Activated CD4-positive, CD25-positive, alpha-beta regulatory T cell (primary cell): Measurements from ENCODE around the gene GREM2.

Experiments
- DNase-seq, 4 experiments: peaks; one replicate each; lab custom pipeline; 2025; lab: John Stamatoyannopoulos, UW

Gene GREM2

DNA sequence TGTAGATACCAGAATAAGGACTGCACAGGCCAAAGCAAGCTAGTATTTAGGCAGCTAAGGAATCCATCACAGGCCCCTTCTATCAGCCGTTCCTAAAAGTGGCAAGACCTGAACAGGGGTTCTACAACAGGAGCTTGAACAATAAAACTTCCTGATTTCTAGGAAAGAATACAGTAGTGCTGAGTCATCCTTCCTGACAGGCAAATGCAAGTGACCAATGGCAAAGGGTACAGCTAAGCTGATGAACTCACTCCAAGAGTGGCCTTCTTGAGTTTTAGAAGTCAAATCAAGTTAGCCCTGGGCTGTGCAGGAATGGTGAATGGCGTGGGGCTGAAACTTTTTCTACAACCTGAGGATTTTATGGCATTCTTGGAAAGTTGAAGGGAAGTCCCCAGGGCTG is 112.9 kb downstream of the GREM2 start:
- no peak for DNase-seq

DNA sequence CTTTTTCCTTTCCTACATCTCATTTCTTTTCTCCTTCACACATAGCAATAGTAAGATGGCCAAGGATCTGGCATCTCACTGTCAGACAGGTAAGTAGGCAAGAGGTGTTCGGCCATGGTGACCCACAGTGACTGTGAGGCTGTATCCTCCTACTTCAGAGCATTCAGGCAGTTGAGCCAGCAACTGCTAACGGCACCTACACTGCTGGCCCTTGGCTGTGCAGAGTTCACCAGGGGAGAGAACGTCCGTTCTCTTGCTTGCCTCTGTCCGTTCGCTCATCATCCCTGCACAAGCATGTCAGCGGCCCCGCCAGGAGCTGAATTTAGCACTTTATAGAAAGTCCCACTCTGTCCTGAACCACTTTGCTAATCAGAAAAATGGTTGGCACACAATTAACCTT is 113.6 kb downstream of the GREM2 start:
- no peak for DNase-seq

DNA sequence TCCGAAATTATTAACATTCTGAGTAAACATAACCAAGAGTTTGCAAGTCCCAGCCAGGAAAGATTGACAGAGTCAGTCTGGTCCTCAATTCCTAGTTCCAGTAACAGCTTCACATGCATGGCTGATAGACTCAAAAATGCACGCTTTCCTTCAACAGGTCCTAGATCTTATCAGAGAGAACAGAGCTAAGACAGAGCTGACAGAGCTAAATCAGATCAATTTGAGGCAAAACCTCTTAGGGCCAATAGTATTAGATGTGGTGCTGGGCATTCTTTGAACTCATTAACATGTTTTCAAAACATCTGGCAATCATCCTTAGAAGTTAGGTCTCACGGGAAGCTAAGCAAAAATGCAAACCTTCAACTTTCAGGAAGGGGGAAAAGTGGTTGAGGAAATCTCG is 114.0 kb downstream of the GREM2 start:
- no peak for DNase-seq

DNA sequence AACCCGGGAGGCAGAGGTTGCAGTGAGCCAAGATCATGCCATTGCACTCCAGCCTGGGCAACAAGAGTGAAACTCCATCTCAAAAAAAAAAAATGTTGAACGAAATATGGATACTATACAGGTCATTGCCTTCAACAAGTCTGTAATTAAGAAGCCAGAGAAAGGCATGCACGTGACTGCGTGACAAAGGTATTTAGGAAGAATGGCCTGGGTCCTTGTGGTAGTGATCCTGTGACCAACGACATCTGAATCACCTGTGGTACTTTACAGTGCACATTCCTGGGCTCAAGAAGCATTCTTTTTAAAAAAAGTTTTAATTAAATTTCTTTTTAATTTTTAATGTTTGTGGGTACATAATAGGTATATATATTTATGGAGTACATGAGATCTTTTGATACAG is 115.0 kb downstream of the GREM2 start:
- DNase-seq = no peak

DNA sequence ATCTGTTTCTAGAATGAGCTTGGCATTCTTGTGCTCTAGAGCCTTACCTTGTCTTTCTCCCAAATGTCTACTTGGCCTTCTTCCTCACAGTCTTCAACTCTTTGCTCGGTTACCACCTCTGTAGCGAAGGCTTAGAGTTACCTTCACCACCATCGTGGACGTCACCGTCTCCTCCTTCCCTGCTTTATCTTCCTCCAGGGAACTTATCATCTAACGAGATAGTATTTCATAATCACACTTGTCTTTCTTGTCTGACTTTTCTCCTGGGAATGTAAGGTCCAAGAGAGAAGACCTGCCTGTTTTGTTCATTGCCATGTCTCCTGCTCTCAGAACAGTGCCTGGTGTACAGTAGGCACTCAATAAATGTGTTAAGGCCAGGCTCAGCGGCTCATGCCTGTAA is 115.6 kb downstream of the GREM2 start:
- no peak for DNase-seq

DNA sequence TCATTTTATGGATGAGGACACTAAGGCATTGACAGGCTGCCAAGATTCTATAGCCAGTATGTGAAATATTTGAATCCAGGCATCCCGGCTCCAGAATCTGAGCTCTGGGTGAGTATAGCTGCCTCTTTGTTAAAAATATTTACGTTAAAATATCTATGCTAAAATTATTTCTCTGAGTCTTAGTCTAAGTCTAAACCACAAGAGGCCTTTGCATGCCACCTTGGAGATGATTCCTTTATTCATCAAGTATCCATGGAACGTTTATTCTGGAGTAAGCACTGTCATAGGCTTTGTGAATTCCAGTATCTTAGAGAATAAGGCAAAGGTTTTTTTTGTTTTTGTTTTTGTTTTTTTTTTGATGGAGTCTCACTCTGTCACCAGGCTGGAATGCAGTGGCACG is 116.4 kb downstream of the GREM2 start:
- DNase-seq = no peak

DNA sequence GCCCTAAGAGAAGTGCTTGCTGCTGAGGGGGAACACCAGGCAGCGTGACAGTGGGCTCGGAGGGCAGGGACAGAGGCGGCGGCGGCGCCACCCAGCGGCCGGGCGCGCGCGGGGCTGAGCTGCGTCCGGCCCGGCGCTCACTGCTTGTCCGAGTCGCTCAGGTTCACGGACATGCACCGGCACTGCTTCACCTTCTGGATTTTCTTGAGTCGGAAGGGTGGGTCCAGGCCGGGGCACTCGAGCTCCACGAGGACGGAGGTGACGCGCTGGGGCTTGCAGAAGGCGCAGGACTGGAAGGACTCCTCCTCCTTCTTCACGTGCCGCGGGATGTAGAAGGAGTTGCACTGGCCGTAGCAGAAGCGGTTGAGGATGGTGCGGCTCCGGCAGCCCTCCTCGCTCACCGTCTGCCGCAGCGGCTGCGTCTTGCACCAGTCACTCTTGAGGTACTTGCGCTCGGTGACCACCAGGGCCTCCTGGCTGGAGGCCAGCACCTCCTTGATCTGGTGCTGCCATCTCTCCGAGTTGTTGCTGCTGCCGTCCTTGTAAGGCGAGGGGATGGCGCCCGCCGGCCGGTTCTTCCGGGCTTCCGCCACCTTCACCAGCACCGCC is 119.0 kb downstream of the GREM2 start:
- DNase-seq = no peak

DNA sequence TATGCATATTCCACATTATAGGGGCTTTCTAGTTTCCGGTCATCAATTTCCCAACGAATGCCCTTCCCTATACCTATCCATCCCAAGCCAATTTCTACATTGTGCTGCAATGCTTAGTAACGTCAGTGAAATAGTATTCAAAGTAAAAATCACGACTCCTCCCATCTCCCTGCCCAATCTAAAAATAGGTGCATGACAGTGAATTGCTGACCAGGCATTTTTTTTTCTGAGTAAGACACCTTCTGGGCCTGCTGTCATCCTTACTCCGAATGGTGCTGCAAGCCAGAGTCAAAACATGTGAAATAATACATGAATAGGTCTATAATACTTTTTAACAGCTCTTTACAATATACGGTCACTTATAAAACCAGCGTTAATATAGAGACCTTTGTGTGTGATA is 120.2 kb downstream of the GREM2 start:
- DNase-seq = no peak

DNA sequence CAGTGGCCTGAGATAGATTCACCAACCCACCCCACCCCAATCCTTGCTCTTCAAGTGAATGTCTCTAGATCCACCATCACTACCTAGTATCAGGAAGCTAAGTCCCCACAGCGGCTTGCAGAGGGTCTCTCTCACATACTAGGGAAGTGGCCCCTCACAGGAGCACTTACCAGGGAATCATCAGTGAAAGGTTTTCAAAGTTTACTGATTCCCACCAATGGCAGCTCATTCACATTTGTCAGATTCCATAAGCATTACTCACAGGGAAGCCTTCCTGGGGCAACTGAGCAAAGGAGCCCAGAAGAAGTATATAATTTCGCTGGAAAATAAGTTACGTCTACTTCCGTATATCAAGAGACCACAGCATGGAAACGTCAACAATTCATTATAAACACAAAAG is 120.8 kb downstream of the GREM2 start:
- DNase-seq = no peak

DNA sequence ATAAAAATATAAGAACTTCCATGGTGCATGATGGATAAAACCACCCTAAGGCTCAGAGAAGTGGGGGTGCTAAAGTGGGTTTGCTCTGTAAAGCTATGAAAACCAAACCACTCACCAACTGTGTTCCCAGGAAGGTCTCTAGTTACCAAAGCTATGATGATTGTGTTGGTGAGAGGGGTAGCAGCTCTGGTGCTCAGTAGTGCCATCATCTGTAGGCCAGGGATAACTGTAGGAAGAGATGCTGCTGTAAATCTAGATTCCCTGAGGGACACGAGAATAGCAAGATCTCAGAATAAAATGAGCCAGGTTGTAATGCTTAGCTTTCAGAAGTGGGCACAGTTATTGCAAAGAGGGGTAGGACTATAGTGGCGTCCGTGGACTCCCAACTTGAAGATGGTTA is 124.5 kb downstream of the GREM2 start:
- DNase-seq = no peak

DNA sequence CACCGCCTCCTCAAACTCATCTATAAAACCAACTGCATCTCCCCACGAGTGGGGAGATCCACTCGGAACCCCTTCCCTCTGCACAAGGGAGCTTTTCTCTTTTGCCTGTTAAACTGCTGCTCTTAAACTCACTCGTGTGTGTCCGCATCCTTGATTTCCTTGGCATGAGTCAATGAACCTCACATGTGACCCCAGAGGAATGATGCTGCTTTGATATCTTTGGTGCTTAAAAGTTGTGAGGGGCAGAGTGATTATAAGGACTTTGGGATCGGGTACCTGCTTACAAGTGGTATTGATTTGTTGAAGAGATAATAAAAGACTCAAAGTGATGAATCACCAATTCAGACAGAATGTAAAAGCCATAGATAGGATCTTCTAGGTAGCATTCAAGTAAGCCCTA is 125.3 kb downstream of the GREM2 start:
- DNase-seq = no peak

DNA sequence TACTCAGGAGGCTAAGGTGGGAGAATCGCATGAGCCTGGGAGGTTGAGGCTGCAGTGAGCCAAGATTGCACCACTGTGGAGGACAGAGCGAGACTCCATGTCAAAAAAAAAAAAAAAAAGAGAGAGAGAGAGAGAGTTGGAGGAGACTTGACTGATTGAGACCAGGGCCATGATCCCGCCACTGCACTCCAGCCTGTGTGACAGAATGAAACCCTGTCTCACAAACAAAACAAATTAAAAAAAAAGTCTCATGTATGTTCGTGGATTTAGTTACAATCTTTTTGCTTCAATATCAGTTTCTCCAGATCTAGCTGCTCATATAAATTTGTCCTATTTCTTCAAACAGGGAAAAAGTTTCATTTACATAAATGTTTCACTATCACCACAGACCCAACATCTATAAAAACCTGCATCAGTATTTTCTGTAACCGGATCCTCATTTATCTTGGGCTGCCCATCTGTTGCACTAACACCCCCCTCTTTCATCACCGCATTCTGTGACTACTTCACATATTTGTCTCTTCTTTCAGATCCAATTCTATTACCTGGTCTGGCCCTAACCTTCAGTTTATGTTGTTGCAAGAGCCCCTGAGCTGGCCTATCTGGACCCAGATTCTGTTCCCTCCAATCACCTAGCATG is 127.0 kb downstream of the GREM2 start:
- DNase-seq = no peak

DNA sequence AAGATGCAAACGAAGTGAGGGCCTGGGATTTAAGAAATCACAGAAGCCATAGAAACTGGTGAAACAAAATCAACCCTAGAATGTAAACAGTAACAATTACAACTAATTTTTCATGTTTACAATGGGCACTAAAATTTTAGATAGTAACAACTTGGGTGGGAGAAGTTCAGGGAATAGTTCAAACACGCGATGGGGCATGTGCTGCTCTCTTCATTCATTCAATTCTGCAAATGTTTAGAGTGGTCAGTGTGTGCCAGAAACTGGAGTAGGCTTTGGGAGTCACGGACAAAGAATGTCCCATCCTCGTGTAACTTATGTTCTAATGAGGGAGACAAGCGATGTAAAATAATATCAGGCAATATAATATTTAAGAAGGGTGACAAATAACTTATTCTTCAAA is 133.4 kb downstream of the GREM2 start:
- no peak for DNase-seq

DNA sequence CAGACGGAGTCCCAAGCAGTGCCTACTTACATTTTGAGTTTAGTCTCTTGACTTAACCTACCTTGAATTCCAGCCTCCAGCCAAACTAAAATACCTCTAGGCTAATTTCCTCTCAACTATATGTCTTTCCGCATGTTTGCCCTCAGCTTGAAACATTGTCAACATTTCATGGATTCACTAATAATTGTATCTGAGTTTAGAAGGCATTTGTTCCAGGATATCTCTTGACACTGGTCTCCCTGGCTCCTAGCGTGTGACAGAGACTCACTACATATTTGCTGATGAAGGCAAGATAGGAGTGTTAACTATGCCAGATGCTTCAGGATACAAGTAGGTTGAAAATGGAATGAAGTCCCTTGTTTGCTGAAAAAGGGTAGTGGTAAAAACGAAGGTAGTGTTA is 136.1 kb downstream of the GREM2 start:
- DNase-seq = no peak

DNA sequence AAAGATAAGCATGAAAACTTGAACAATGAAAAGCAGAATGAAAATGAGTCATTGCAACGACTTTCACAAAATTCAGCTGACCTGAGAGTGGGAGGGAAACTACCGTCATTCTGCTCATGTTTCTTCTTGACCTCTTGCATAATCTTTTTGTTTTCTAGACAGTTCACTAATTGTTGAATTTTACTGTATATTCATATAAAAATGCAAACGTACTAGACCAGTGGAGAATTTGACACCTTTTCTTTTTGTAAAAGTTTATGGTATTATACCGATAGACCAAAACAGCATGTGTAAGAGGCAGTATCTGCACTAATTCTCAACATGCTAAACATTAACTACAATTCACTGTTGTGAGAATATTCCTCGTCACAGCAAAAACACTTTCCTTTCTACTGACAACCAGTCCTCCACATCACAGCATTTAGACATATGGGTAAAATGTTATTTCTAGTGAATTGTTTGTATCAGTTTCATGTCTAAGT is 137.8 kb downstream of the GREM2 start:
- DNase-seq = no peak

DNA sequence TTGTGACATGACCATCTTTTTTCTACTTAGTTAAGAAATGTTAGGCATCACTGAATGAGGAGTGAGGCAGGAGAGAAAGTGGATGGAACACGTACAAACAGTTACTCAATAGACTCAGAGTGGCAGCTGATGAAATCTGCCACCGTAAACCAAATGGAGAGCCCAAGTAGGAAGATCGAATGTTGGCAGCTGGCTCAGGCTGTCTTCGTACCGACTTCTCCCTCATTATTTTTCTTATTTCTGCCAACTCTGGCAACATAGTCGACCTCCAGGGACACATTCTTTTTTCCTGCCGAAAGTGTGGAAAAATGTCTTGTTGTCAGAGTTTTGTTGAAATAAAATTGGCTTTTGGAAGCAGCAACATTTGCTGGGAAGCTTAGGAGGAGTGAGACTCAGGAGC is 143.3 kb downstream of the GREM2 start:
- DNase-seq = no peak

DNA sequence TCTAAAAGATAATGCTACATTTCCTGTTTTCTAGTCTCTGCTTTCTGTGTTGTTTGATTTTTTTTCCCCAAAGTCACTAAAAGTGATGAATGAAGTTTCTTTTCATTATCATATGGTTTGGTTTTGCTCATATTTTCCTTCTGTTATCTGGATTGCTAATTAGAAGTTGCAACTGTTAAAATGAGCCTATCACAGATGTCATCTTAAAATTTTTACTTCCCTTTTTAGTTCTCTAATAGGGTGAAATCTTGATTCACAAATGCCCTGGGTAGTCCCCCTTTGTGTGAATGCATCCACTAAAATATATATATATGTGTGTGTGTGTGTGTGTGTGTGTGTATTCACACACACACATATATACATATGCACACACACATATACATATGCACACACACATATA is 144.1 kb downstream of the GREM2 start:
- DNase-seq = no peak

DNA sequence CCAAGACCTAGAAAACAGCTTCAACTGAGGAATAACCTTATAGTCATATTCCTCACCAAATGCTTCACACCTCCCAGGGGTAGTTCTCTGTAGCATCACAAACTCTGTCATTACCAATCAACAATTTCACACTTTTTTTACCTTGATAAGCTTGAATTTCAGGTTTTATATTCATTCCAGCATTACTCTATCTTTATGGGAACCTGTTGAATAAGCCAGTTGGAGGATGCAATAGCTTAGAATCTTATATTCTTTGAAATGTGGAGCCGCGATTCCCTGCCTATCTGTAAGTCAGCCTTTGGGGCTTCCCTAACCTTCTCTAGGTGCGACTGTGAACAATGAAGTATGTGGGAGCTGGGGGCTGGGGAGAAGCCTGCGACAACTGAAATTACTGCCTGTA is 145.4 kb downstream of the GREM2 start:
- DNase-seq = no peak

DNA sequence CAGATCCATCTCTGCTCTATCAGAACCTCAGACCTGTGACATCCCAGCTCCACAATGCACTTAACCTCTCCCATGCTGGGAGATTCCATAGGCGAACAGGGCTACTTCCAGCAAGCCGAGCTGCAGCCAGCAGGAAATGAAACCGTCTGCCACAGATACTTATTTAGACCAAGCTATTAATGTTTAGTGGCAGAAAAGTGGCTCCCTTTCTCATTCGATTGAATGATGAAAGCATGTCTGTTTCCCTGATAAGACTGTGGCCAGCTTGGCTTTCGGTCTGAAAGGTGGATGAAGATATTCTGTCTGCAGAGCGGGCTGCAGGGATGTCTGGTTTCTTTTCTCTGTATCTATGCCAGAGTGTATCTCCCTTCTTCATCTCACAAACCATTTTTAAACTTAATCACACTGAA is 146.4 kb downstream of the GREM2 start:
- DNase-seq = no peak

DNA sequence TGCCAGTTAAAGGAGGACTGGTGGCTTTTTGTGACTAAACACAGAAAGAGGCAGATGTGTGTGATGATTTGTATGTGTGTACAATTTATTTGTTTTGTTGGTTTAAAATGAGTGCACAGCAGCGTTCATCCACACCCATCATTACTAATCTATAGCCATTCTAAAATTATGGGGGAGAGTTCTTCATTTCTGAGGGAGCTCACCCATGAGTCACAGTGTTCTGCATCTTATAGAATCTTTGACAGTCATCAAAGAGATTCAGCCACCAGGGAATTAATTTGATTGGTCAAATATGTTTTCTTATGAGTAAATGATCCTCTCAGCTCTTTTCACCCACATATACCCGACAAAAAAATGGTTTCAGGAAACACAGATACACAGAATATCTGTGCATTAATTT is 147.9 kb downstream of the GREM2 start:
- no peak for DNase-seq

DNA sequence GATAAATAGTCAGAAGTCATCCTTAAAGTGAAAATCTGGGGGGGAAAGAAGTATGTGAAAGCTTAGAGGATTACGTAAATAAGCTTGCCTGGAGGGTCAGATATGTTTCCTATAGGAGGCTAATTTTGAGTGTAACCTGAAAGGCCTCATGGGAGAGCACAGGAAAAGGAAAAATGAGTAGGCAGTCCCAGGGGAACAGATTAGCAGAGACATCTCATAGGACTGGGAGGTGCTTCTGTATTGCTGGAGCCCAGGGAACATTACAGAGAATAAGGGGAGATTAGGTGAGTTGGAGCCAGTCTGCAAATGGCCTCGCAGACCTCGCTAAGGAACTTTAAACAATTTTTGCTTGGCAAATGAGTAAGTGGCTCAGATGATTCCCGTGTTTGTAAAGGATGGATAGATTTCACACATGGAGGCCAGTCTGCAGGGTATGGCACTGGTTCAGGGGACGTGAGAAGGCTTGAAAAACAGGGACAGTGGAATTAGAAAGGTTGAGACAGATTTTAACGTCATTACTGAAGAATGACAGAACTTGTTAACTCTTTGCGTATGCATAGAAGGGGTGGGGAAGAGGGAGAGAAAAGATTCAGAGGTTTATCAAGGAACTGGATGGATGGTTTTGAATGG is 149.1 kb downstream of the GREM2 start:
- no peak for DNase-seq

DNA sequence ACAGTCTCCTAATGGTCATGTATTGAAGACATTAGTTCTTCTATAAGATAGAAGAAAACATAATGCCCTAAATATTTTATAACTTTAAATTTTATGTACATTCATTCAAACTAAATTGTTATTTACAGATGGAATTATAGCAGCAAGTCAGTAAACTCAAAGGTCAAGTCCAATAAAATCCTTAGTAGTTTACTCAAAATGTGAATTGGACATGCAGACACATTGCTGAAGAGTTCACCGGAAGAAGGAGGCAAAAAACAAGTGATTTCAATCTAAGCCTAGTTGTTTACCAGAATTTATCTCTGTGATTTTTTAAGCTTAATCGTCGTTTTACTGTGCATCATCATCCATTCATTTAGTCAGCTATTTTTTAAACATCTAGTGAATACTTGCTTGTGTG is 149.7 kb downstream of the GREM2 start:
- no peak for DNase-seq

DNA sequence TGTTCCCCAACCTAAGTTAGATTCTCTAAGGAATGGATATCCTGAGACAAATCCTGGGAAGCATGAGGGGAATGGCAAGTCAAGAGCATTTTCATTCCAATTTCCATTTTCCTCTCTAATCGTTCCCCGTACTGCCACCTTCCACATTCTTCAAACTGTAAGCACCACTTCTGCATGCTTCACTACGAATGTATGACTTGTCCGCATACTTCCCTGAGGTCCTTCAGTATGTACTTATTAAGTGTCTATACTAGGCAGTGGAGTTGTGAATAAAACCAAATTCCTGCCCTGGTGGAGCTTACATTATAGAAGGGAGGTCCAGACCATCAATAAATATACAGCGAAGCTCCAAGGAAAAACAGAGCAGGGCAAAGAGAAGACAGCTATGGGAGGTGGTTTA is 154.8 kb downstream of the GREM2 start:
- no peak for DNase-seq
